GM18867 (cell line): ENCODE measurements around the gene GRIN1.

Experiments used
- ATAC-seq: cut with Tn5 transposase; IDR thresholded peaks from one replicate; pipeline ENCODE4 v1.9.1; 2021; ENCODE audit warnings: mild to moderate bottlenecking, moderate library complexity; ENCODE audit not compliant: unreplicated experiment

Gene GRIN1

DNA sequence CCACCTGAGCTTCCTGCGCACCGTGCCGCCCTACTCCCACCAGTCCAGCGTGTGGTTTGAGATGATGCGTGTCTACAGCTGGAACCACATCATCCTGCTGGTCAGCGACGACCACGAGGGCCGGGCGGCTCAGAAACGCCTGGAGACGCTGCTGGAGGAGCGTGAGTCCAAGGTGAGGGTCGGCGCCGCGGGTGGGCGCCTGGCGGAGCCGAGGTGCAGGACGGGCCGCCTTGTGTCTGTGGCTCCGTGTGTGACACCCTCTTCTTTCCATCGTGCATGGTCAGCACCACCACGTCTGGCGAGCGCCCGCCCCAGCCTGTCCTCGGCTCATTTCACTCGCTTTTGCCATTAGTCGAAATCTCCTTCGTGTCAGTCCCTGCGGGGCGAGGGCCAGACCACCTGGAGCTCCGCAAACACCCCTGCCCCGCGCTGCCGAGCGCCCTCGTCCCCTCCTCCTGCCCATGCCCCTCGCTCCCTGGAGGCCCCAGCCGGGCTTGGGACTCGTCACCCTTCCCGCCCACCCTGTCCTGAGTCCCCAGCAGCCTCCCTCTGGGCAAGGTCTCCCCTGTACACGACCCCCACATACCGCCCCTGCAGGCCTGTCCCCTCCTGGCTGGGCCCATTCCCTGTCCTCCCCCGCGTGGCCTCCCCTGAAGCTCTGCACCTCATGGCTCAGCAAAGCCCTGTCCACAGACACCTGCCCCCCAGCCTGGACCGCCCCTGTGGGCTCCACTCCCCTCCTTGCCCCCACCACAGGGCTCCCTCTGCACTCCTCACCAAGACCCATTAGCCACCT is 7.0 kb downstream of the GRIN1 start:
- no peak for ATAC-seq

DNA sequence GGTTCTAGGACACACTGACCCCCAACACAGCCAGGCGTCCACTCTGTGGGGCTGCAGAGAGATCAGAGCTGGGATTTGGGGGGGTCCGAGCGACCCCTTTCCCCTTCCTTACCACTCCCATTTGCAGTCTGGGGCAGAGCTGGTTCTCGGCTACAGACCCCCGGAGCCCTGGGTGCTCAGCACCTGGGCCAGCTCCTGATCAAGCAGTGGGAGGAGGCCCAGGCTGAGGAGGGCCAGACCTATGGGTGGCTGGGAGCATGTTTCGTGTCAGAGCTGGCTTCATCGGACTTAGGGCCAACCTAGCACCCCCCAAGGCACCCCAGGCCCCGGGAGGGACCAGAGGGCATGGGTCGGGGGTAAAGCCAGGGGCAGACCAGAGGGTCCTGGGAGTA is 7.6 kb downstream of the GRIN1 start:
- ATAC-seq, result no peak

DNA sequence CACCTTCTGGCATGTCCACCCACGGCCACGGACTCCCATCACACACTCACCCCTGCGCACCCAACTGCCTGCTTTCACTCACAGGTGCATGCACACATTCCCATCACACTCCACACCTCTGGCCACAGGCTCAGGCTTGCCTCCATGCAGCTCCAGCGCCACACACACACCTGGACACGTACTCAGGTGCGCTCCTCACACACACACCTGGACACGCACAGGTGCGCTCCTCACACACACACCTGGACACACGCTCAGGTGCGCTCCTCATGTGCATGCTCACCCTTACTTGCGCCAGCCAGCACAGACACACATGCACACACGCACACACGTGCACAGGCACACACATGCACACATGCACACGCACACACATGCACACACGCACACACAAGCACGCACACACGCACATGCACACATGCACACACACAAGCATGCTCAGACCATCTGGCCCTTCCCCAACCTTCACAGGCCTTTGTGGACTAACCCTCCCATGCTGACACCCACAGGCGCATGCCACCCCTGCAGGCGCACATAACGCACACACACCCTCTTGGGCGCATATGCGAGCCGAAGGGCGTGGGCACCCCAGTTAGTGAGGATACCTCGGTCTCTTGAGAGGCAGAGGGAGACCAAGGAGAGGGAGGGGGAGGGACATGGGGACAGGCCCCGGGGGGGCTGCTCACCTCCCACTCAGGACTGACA is 8.3 kb downstream of the GRIN1 start:
- ATAC-seq, result no peak

DNA sequence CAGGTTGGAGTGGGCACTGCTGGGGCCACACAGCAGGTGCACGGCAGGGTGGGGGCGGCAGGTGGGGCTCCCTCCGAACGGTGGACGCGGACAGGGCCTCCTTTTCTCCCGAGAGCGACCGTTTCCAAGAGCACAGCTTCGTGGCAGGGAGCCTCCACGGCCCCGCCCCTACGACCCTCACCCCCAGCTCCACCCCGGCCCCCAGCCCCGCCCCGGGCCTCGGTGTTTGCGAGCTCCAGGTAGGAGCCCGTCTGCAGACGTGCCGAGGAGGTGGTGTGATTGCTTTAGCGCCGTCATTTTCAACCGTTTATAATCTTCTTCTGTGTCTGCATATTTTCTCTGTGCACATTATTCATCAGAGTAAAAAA is 8.8 kb downstream of the GRIN1 start:
- no peak for ATAC-seq

DNA sequence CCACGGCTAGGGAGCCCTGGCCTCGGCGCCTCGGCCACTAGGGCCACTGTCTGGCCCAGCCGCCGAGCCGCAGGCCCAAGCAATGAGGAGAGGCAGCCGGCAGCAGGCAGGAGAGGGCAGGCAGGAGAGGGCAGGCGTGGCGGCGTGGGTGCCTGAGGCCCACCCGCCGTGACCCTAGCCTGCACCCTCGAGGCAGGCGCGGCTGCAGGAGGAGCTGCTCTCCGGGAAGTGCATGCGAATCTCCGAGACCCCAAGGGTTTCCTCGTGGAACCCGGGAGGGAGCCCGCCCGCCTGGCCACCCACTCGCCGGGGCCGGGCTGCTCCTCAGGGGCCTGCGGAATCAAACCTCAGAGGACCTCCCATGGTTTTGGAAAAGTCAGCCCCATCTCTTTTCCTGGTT is 9.3 kb downstream of the GRIN1 start:
- ATAC-seq, result no peak

DNA sequence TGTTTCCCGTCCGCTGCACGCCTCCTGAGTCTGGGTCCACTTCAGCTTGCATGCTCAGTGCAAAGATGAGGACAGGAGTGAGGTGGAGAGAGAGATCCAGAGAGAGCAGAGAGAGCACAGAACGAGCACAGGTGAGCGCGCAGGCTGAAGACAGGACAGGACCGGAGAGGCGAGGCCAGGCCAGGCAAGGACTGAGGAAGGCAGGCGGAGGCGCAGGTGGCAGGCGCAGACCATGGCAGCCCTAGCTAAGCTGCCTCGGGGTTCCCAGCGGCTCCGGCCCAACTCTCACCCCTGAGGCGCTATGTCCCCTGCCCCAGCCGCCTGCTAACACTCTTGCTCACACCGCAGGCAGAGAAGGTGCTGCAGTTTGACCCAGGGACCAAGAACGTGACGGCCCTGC is 9.7 kb downstream of the GRIN1 start:
- no peak for ATAC-seq

DNA sequence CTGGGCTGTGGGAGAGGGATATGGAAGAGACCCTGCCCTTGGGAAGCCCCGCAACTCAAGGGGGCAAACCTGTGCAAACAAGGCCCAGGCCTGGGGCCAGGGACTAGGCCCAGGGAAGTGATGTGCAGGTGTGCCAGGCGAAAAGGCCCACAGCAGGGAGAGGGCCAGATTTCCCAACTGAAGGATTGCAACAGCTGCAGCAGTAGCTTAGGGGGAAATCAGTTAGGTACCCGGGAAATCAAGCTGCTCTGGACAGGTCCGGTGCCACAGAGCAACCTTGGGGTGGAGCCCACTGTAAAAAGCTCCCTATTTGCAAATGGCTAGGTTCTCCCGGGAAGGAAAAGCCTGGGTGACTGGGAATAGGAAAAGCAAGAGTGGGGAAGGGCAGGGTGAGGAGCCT is 10.4 kb downstream of the GRIN1 start:
- no peak for ATAC-seq

DNA sequence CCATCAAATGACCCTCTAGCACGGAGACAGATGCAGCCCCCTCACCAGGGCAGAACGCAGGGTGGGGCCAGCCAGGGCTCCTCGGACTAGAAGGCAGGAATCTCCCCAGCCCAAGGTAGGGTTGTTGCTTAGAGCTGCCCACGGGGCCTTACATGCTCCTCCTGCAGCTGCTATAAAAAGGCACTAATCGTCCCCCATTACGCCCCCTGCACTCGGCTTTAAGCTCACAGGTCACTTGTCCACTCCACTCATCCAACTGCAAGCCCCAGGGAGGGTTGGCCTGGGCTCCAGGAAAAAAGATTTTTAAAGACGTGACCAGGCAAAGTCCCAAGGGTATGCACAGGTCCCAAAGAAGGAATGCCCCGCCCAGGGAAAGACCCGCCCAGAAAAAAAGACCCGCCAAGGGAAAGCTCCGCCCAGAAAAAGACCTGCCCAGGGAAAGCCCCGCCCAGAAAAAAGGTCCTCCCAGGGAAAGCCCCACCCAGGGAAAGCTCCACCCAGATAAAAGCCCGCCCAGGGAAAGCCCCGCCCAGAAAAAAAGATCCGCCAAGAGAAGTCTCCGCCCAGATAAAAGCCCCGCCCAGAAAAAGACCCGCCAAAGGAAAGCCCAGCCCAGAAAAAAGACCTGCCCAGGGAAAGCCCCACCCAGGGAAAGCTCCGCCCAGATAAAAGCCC is 11.1 kb downstream of the GRIN1 start:
- ATAC-seq, result peak; percentile 18

DNA sequence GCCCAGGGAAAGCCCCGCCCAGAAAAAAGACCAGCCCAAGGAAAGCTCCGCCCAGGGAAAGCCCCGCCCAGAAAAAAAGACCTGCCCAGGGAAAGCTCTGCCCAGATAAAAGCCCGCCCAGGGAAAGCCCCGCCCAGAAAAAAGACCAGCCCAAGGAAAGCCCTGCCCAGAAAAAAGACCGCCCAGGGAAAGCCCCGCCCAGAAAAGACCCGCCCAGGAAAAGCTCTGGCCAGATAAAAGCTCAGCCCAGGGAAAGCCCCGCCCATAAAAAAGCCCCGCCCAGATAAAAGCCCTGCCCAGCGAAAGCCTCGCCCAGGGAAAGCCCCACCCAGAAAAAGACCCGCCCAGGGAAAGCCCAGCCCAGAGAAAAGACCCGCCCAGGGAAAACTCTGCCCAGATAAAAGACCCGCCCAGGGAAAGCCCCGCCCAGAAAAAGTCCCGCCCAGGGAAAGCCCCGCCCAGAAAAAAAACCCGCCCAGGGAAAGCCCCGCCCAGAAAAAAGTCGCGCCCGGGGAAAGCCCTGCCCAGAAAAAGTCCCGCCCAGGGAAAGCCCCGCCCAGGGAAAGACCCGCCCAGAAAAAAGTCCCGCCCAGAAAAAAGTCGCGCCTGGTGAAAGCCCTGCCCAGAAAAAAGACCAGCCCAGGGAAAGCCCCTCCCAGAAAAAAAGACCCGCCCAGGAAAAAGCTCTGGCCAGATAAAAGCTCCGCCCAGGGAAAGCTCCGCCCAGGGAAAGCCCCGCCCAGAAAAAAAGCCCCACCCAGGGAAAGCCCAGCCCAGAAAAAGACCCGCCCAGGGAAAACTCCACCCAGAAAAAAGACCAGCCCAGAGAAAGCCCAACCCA is 11.9 kb downstream of the GRIN1 start:
- peak; percentile 43 for ATAC-seq

DNA sequence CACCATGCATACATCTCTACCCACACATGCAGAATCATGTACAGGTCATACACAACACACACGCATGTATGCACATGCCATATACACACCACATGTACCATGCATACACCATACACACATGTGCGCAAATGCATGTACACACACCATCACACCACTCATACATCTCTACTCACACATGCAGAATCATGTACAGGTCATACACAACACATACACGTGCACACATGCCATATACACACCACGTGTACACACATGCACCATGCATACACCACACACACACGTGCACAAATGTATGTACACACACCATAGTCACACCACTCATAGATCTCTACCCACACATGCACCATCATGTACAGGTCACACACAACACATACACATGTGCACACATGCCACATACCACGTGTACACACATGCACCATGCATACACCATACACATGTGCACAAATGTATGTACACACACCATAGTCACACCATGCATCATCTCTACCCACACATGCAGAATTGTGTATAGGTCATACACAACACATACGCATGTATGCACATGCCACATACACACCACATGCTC is 14.0 kb downstream of the GRIN1 start:
- no peak for ATAC-seq

DNA sequence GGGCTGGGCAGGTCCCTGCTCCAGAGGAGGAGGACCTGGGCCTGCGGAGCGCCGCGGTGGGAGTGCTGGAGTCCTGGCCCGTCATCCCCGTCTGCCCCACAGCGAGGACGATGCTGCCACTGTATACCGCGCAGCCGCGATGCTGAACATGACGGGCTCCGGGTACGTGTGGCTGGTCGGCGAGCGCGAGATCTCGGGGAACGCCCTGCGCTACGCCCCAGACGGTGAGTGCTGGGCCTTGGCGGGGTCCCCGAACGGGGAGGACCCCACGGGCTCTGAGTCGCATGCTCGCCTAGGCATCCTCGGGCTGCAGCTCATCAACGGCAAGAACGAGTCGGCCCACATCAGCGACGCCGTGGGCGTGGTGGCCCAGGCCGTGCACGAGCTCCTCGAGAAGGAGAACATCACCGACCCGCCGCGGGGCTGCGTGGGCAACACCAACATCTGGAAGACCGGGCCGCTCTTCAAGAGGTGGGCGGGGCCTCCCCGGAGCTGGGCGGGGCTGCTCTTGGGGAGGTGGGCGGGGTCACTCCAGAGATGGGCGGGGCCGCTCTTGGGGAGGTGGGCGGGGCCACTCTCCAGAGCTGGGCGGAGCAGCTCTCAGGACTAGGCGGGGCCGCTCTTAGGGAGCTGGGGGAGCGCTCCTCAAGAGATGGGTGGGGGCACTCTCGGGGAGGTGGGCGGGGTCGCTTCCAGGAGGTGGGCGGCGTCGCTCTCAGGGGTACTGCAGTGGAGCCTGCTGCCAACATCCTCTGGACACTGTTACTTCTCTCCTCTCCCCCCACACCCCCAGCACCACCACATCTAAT is 17.8 kb downstream of the GRIN1 start:
- no peak for ATAC-seq

DNA sequence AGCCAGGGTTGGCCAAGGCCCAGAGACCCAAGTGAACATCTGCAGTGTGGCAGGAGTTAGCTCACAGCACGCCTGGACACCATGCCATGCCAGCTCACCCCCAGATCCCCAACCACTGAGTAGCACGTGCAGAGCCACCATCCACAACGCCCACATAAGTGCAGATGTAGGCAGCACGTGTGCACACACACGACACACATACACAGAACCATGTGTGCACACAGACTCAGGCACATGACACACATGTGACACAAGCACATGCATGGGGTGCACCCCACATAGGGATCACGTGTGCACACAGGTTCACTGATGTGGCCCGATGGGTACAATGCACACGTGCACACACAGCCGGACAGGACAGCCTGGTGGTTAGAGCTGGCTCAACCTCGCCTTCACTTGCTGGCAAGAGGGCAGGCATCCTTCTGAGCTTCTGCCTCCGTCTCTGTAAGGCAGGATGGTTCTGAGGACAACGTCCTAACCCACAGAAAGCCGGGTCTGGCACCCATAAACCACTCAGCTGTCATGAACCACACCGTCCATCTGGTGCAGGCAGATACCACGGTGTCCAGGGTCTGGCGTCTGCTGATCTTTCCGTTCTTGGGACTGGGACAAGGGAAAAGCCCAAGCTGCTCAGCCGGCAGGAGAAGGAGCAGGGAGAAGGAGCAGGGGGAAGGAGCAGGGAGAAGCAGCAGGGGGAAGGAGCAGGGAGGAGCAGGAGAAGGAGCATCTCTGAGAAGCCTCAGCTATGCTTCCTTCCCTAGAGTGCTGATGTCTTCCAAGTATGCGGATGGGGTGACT is 18.9 kb downstream of the GRIN1 start:
- no peak for ATAC-seq

DNA sequence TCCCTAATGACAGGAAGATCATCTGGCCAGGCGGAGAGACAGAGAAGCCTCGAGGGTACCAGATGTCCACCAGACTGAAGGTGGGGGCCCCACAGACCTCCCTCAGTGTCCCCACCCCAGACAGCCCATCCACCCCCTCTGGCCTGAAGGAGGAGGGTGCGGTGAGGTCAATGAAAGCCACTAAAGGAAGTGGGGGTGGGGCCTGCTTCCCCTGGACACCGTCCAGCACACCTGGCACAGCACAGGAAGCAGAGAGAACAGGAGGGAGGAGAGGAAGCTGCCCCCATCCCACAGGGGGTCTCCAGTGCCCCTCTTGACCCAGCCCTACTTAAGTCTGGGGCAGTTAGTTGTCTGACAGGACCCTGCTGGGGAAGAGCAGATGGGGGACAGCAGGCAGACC is 19.7 kb downstream of the GRIN1 start:
- no peak for ATAC-seq

DNA sequence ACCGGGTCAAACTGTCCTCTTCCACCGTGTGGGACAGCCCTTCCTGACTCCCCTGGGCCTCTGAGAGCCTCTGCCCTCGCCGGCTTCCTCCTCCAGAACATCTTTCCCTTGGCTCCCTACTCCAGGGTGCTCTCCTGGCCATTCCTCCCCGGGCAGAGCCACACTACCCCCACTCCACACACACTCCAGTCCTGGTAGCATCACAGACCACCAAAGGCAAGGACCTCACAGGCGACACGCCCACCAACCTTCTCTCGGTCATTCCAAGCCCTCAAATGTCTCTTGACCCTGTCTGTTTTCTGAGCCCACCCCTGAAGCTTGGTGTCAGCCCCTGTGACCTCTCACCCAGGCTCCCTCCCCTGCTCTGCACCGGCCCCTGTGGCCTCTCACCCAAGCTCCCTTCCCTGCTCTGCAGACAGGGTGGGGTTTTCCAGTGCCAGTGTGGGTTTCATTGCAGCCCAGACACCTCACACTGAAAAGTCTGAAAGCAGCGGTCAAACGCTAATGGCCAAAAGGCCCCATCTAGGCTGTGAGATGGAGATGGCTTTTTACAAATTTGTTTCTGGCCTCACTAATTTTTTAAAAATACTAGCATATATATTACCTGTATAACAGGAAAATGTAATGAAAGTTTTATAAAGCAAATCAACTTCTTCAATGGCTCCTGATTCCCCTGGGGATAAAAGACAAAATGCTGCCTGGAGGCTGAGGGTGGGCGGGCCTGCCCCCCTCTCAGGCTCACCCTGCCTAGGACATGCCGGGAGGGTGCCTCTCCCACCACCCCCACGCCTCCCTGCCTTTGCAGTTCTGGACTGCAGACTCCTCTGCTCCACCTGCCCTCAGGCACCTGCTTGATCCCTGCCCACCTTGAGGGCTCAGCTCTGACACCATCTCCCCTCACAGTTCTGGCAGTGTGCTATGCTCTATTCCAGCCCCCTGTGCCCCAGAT is 20.4 kb downstream of the GRIN1 start:
- ATAC-seq, result no peak

DNA sequence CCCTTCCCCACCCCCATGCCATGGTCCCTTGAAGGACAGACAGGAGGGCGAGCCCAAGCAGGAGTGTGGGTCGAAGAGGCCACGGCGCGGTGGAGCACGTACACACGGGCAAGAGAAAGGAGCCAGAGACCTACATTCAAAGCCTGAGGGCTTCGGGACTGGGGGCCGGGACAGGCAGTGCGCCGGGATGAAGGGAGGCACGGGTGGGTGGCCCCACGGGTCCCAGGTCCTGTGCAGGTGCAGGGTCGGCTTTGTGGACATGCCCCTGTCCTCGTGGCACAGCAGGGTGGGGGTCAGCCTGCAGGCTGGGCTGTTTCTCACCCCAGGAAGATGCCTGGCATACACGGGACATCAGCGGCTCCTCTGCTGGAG is 21.1 kb downstream of the GRIN1 start:
- ATAC-seq, result no peak

DNA sequence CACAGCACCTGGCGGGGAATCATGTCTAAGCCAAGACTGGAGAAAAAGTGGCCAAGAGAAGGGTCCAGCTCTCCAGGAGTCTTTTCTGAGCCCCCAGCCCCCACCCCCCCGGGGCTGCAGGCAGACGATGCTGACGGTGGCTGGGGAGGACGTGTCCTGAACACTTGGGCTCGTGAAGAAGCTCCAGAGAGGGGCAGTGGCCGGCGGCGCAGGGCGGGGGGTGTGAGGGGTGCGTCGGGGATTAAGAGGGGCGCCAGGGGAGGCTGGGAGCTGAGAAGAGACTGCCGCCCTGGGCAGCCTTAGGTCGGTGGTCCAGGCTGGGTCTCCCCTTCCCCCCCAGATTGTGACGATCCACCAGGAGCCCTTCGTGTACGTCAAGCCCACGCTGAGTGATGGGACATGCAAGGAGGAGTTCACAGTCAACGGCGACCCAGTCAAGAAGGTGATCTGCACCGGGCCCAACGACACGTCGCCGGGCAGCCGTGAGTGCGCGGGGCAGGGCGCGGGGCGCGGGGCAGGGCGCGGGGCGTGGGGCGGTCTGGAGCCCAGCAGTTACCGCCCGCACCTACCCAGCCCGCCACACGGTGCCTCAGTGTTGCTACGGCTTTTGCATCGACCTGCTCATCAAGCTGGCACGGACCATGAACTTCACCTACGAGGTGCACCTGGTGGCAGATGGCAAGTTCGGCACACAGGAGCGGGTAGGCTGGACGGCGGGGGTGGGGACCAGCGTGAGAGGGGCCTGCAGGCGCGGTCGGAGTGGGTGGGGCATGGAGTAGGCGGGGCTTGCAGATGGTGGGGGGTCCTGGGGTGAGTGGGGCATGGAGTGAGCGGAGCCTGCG is 22.0 kb downstream of the GRIN1 start:
- no peak for ATAC-seq
